ENCODE measurements around the gene NDUFC1. TPM values are rescaled to one million over a fixed set of nuclear protein-coding genes. Genes with fewer than 3 reads are reported as not detected.
"Not testable (repeated sequence)": the region's sequence is repeated elsewhere in the genome, so short reads cannot be mapped to it uniquely, and the experiment has no call there.

NDUFC1 gene
- total RNA-seq, 1 donor from 2014 or later, result 19.4 TPM

GRCh38 chr4:139330283-139330682 lies 28.0 kb upstream of the NDUFC1 start:
- H3K4me3 Mint-ChIP-seq (ENCODE audit: unreplicated experiment), result no peak overlapping the region
- H3K27ac Mint-ChIP-seq (ENCODE audit: unreplicated experiment), result no peak overlapping the region
- DNase-seq, result no peak
- TF ChIP-seq CTCF (IDR thresholded peaks at IDR 0.05; ENCODE audit: partially characterized antibody, unreplicated experiment), result no peak
- H3K27me3 Mint-ChIP-seq (ENCODE audit: unreplicated experiment), result no peaks in the 10 kb centered on the region
- no peaks in the 10 kb centered on the region for H3K4me1 Mint-ChIP-seq (ENCODE audit: low read depth, unreplicated experiment)
- no peaks in the 10 kb centered on the region for H3K36me3 Mint-ChIP-seq (ENCODE audit: unreplicated experiment)
- H3K9me3 Mint-ChIP-seq (ENCODE audit: unreplicated experiment), result no peaks in the 10 kb centered on the region

- H3K4me3 Mint-ChIP-seq (ENCODE audit: unreplicated experiment), result peak overlapping the region; percentile 22
- no peak for TF ChIP-seq CTCF (IDR thresholded peaks at IDR 0.05; ENCODE audit: partially characterized antibody, unreplicated experiment)
- no peak for DNase-seq
- H3K27ac Mint-ChIP-seq (ENCODE audit: unreplicated experiment), result no peak overlapping the region
- no peaks in the 10 kb centered on the region for H3K27me3 Mint-ChIP-seq (ENCODE audit: unreplicated experiment)
- H3K4me1 Mint-ChIP-seq (ENCODE audit: low read depth, unreplicated experiment), result no peaks in the 10 kb centered on the region
- H3K9me3 Mint-ChIP-seq (ENCODE audit: unreplicated experiment), result no peaks in the 10 kb centered on the region
- no peaks in the 10 kb centered on the region for H3K36me3 Mint-ChIP-seq (ENCODE audit: unreplicated experiment)
Measured at GRCh38 chr4:139329665-139330200, 27.5 kb upstream of the NDUFC1 start.

- Mint-ChIP-seq H3K36me3 (ENCODE audit: unreplicated experiment) (no peaks in the 10 kb centered on the region), H3K4me3 (ENCODE audit: unreplicated experiment) (no peak overlapping the region), H3K27me3 (ENCODE audit: unreplicated experiment) (no peaks in the 10 kb centered on the region), H3K27ac (ENCODE audit: unreplicated experiment) (no peak overlapping the region), H3K9me3 (ENCODE audit: unreplicated experiment) (no peaks in the 10 kb centered on the region), H3K4me1 (ENCODE audit: low read depth, unreplicated experiment) (no peaks in the 10 kb centered on the region)
- no peak for DNase-seq
- TF ChIP-seq CTCF (IDR thresholded peaks at IDR 0.05; ENCODE audit: partially characterized antibody, unreplicated experiment), result no peak
Measured at GRCh38 chr4:139324620-139325019, 22.3 kb upstream of the NDUFC1 start.

- H3K36me3 Mint-ChIP-seq (ENCODE audit: unreplicated experiment); H3K27me3 Mint-ChIP-seq (ENCODE audit: unreplicated experiment); H3K4me1 Mint-ChIP-seq (ENCODE audit: low read depth, unreplicated experiment); H3K4me3 Mint-ChIP-seq (ENCODE audit: unreplicated experiment); H3K27ac Mint-ChIP-seq (ENCODE audit: unreplicated experiment); H3K9me3 Mint-ChIP-seq (ENCODE audit: unreplicated experiment); DNase-seq: not testable (repeated sequence)
Measured at GRCh38 chr4:139322541-139322940, 20.3 kb upstream of the NDUFC1 start.

- H3K9me3 Mint-ChIP-seq (ENCODE audit: unreplicated experiment); H3K27me3 Mint-ChIP-seq (ENCODE audit: unreplicated experiment); H3K4me3 Mint-ChIP-seq (ENCODE audit: unreplicated experiment); DNase-seq; H3K4me1 Mint-ChIP-seq (ENCODE audit: low read depth, unreplicated experiment); H3K36me3 Mint-ChIP-seq (ENCODE audit: unreplicated experiment); H3K27ac Mint-ChIP-seq (ENCODE audit: unreplicated experiment): not testable (repeated sequence)
Measured at GRCh38 chr4:139322070-139322469, 19.8 kb upstream of the NDUFC1 start.

GRCh38 chr4:139319571-139319970 lies 17.3 kb upstream of the NDUFC1 start:
- H3K27ac Mint-ChIP-seq (ENCODE audit: unreplicated experiment), result no peak overlapping the region
- H3K4me3 Mint-ChIP-seq (ENCODE audit: unreplicated experiment), result no peak overlapping the region
- H3K36me3 Mint-ChIP-seq (ENCODE audit: unreplicated experiment), result no peaks in the 10 kb centered on the region
- H3K27me3 Mint-ChIP-seq (ENCODE audit: unreplicated experiment), result no peaks in the 10 kb centered on the region
- H3K9me3 Mint-ChIP-seq (ENCODE audit: unreplicated experiment), result no peaks in the 10 kb centered on the region
- TF ChIP-seq CTCF (IDR thresholded peaks at IDR 0.05; ENCODE audit: partially characterized antibody, unreplicated experiment), result no peak
- peaks cover 2% of the 10 kb centered on the region for H3K4me1 Mint-ChIP-seq (ENCODE audit: low read depth, unreplicated experiment)
- DNase-seq, result no peak
